Bronchial epithelial cell (primary cell): ENCODE data around the gene COL23A1. TPM values are rescaled to one million over a fixed set of nuclear protein-coding genes. Genes with fewer than 3 reads are reported as not detected.

ENCODE experiments used
- DNase-seq: peaks from one replicate; pipeline ENCODE4 v3.0.0-alpha.2; 2010; ENCODE audit warnings: low read depth
- FAIRE-seq: peaks from 2 replicates; lab custom pipeline; 2011; peaks lifted over from hg19 to GRCh38; lab: Jason Lieb, UNC
- H3K27me3 ChIP-seq: 2 replicates; pipeline ENCODE4 v1.5.1; 2011; ENCODE audit warnings: low read length; ENCODE audit not compliant: control insufficient read depth, insufficient read depth
- H3K36me3 ChIP-seq: 2 replicates; pipeline ENCODE4 v1.5.1; 2011; ENCODE audit warnings: low read length; ENCODE audit not compliant: control insufficient read depth, insufficient read depth
- H3K4me3 ChIP-seq: 2 replicates; pipeline ENCODE4 v1.5.1; 2011; ENCODE audit warnings: mild to moderate bottlenecking, low read depth, low read length, control low read depth
- total RNA-seq: library from RNA; depleted of rRNA; stranded (reverse); fragments of >200 nt; gene quantifications from 2 replicates; pipeline ENCODE4 v1.2.1, GENCODE V29; 2014
- TF ChIP-seq, protein P1 (sequence below): IDR thresholded peaks from 2 replicates; pipeline ENCODE4 v1.5.1; 2011; ENCODE audit warnings: mild to moderate bottlenecking, moderate library complexity, low read length, control low read depth, inconsistent platforms; ENCODE audit not compliant: insufficient read depth, severe bottlenecking

Gene COL23A1
- total RNA-seq, 1 donor from 2014 or later, result 0.26 TPM

DNA sequence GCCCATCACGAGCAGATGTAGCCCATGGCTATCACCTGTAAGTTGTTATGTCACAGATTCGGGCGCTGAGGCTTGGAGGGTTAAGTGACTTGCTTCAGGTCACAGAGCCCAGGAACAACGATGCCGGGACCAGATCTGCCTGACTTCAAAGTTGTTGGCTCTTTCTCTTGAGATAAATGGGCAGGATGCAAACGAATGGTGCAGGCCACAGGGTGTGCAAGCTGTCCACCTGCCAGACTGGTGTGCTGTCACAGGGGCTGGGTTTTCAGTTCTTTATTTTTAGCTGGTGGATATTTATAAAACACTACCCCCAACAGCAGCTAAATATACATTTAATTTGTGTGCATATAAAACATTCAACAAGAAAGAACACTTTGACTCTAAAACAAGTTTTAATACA, 339.9 kb downstream of the COL23A1 start:
- FAIRE-seq (no peak), DNase-seq (no peak)
- no peaks in the 10 kb centered on the region for H3K27me3 ChIP-seq
- TF ChIP-seq, protein P1, sequence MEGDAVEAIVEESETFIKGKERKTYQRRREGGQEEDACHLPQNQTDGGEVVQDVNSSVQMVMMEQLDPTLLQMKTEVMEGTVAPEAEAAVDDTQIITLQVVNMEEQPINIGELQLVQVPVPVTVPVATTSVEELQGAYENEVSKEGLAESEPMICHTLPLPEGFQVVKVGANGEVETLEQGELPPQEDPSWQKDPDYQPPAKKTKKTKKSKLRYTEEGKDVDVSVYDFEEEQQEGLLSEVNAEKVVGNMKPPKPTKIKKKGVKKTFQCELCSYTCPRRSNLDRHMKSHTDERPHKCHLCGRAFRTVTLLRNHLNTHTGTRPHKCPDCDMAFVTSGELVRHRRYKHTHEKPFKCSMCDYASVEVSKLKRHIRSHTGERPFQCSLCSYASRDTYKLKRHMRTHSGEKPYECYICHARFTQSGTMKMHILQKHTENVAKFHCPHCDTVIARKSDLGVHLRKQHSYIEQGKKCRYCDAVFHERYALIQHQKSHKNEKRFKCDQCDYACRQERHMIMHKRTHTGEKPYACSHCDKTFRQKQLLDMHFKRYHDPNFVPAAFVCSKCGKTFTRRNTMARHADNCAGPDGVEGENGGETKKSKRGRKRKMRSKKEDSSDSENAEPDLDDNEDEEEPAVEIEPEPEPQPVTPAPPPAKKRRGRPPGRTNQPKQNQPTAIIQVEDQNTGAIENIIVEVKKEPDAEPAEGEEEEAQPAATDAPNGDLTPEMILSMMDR, result no peak
- no peaks in the 10 kb centered on the region for H3K36me3 ChIP-seq
- no peak overlapping the region for H3K4me3 ChIP-seq

DNA sequence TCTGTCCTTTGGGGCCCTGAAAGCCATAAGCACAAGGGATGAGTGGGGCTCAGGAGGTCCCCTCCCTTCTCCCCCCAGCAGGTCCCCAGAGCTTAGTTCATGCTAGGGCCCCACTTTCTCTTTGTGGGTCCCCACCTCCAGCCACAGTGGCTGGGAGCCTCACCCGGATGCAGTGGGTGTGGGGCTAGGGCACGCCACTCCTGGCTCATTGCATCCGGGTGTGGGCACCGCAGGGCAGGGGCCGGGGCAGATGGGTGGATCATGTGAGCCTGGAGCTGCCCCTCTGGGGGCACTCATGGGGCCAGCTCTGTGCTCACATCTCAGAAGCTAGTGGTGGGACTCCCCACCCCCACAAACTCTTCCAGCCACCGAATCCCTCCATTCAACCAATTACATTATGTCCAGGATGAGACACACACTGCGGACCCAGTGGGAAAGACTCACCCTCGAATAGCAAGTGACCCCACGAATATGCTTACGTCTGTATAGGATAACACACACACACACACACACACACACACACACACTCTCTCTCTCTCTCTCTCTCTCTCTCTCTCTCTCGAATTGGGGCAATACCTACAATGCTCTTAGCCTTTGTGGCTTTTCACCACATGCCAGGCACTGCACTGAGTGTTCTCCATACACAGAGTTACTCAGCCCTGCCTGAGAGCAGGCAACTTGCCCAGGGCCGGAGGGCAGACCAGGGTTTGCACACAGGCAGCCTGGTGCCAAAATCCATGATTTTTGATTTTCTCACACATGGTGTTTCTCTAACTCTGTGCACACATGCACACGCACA, 340.8 kb downstream of the COL23A1 start:
- no peaks in the 10 kb centered on the region for H3K27me3 ChIP-seq
- DNase-seq (peak; percentile 74), FAIRE-seq (no peak)
- no peaks in the 10 kb centered on the region for H3K36me3 ChIP-seq
- no peak overlapping the region for H3K4me3 ChIP-seq
- TF ChIP-seq, protein P1, result no peak

DNA sequence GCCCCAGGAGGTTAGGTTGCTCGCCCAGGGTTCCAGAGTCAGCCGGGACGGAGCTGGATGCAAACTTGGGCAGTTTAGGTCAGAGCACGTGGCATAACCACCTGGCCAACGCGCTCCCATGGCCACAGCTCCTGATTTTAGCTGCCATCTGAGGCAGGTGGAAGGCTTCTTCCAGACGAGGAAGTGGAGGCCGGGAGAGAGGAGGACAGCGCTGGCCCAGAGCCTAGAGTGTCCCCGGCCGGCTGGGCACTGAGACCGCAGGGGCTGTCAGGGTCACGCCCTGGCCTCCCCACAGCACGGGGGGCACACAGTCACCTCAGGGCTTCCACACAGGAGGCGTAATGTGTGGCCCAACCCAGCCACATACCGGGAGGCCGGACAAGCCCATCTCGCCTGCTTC, 341.4 kb downstream of the COL23A1 start:
- H3K4me3 ChIP-seq, result no peak overlapping the region
- no peaks in the 10 kb centered on the region for H3K27me3 ChIP-seq
- FAIRE-seq, result no peak
- no peaks in the 10 kb centered on the region for H3K36me3 ChIP-seq
- TF ChIP-seq, protein P1, result no peak
- DNase-seq, result no peak

DNA sequence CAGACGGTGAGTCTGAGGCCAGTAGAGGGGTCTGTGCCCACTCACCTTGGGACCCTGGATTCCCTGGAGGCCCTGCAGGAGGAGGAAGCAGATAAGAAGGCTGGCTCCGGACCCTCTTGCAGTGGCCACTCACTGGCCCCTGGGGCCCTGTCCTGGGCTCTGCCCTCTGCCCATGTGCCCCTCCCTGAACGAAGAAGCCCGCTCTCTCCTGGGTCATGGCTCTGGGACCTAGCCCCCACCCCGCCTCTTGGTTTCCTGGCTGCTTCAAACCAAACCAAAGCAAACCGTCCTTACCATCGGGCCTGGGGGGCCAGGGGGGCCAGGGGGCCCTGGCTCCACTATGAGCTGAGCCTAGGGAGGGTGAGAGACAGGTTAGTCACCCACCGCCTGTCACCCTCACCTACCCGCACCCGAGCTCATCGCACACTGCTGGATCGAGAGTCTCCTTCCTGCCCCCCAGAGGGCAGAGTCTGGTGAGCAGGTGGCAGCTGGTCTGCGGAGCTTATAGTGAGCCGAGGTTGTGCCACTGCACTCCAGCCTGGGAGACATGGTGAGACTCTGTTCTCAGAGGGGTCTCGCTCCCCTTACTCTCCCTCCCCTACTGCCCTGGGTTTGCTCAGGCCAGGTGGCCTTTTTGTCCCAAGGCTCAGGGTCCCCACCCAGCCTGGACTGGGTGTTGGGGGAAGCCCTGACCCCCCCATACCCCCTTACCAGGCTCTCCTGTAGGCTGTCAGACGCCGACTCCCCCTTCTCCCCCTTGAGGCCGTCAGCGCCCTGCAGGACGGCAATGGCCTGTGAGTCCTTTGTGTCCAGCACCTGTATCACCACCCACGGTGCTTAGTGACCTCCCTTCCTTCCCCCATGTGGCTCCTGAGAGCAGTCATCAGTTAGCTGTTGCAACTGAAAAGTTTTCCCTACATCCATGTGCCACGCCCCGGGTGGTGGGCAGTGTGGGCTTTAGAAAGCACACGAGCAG, 342.4 kb downstream of the COL23A1 start:
- Histone ChIP-seq H3K4me3 (no peak overlapping the region), H3K36me3 (no peaks in the 10 kb centered on the region), H3K27me3 (no peaks in the 10 kb centered on the region)
- TF ChIP-seq, protein P1, result no peak
- no peak for FAIRE-seq
- DNase-seq, result no peak

DNA sequence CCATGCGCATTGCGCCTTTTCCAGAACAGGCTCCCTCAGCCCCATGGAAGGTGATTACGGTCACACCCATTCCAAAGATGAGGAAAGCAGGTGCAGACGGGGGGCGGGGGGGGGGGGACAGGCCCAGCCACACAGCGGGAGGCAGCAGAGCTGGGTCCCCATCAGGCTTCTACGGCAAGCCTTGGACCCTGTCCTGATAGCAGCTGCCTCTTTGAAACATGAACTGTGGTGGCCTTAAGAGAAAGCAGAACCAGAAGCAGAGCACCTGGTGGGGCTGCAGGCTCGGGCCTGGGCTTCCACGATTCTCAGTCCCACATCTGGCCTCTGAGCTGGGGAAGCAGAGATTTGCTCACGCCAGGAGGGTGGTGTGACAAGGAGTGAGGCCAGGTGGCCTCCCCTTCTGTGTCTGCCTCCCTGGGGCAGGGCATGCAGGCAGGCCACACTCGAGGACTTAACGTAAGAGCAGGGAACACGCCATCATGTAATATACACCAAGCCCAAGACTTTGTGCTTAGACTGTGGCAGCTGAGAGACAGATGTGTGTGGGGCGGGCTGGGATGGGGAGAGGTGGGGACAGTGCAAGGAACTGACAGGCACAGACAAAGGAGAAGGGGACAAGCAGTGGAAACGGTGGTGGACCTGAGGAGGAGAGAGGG, 343.4 kb downstream of the COL23A1 start:
- H3K27me3 ChIP-seq, result no peaks in the 10 kb centered on the region
- TF ChIP-seq, protein P1, result no peak
- no peak for DNase-seq
- no peaks in the 10 kb centered on the region for H3K36me3 ChIP-seq
- H3K4me3 ChIP-seq, result no peak overlapping the region
- no peak for FAIRE-seq
